HepG2 (cell line): Measurements from ENCODE around the gene APOA1. TPM values are rescaled to one million over a fixed set of nuclear protein-coding genes. Genes with fewer than 3 reads are reported as not detected.
A peak's percentile ranks its signal among the peaks of the same experiment; 100 is the strongest.

Experiments
- AGO1 ChIP-seq: fragments of 200-400 bp; formaldehyde crosslinking; IDR thresholded peaks from 2 replicates; pipeline ENCODE4 v1.6.1; 2017; ENCODE audit warnings: mild to moderate bottlenecking, low read depth, low read length, moderate library complexity; ENCODE audit not compliant: poor library complexity, severe bottlenecking
- E2F2 ChIP-seq: sonication (generic); formaldehyde crosslinking; IDR thresholded peaks from 2 replicates; pipeline ENCODE4 v1.4.0; 2020; ENCODE audit warnings: missing genetic modification reagents, borderline replicate concordance
- PHF5A ChIP-seq: IDR thresholded peaks from one replicate; pipeline ENCODE4 v1.6.1; 2018; ENCODE audit warnings: low read depth, missing genetic modification reagents; ENCODE audit not compliant: unreplicated experiment
- PTBP1 ChIP-seq: fragments of 200-400 bp; formaldehyde crosslinking; IDR thresholded peaks from 2 replicates; pipeline ENCODE4 v1.6.1; 2018; ENCODE audit warnings: low read length, low read depth; ENCODE audit not compliant: poor library complexity, severe bottlenecking
- TMF1 ChIP-seq: sonication (generic); formaldehyde crosslinking; IDR thresholded peaks from 2 replicates; pipeline ENCODE4 v1.8.1; 2022; ENCODE audit warnings: low read depth, missing genetic modification reagents
- ZBTB33 ChIP-seq: sonication (generic); formaldehyde crosslinking; IDR thresholded peaks from 2 replicates; pipeline ENCODE4 v1.4.0; 2020; ENCODE audit warnings: missing genetic modification reagents
- ZBTB34 ChIP-seq: sonication (generic); formaldehyde crosslinking; IDR thresholded peaks from 2 replicates; pipeline ENCODE4 v1.8.0; 2022; ENCODE audit warnings: mild to moderate bottlenecking, missing genetic modification reagents
- ZNF24 ChIP-seq: fragments of 450-650 bp; IDR thresholded peaks from 2 replicates; pipeline ENCODE4 v1.6.1; 2017; ENCODE audit warnings: antibody characterized with exemption, mild to moderate bottlenecking
- ZNF263 ChIP-seq: sonication (generic); formaldehyde crosslinking; IDR thresholded peaks from 2 replicates; pipeline ENCODE4 v1.4.0; 2020; ENCODE audit warnings: missing genetic modification reagents
- ZNF275 ChIP-seq: sonication (generic); formaldehyde crosslinking; IDR thresholded peaks from 2 replicates; pipeline ENCODE4 v1.8.0; 2022; ENCODE audit warnings: missing genetic modification reagents, mild to moderate bottlenecking, inconsistent platforms, borderline replicate concordance
- ZNF407 ChIP-seq: sonication (generic); formaldehyde crosslinking; IDR thresholded peaks from one replicate; pipeline ENCODE4 v1.5.1; 2020; ENCODE audit warnings: mild to moderate bottlenecking, missing genetic modification reagents; ENCODE audit errors: not compliant biosample characterization
- ZSCAN12 ChIP-seq: sonication (generic); formaldehyde crosslinking; IDR thresholded peaks from 2 replicates; pipeline ENCODE4 v1.9.0; 2021; ENCODE audit warnings: mild to moderate bottlenecking, missing genetic modification reagents
- ZSCAN30 ChIP-seq: sonication (generic); formaldehyde crosslinking; IDR thresholded peaks from 2 replicates; pipeline ENCODE4 v1.5.0; 2020; ENCODE audit warnings: mild to moderate bottlenecking, missing genetic modification reagents
- polyA plus RNA-seq, 8 experiments: library from polyadenylated mRNA; depleted of rRNA in 3 of 8; stranded (reverse) in 7 of 8; unstranded in 1 of 8; fragments of >200 nt; fragmentation: Illumina TruSeq in 4 of 8; extraction: Trizol in 4 of 8; gene quantifications; 2 replicates each; pipeline versions ENCODE4 v1.2.1 to v1.2.3, GENCODE V29; 2011 to 2016; ENCODE audit warnings: low read depth in 4 of 8, missing spikeins in 1 of 8, mixed read lengths in 1 of 8; ENCODE audit not compliant: insufficient read depth in 1 of 8
- total RNA-seq, 5 experiments: library from RNA; depleted of rRNA; stranded (reverse); fragments of >200 nt; fragmentation: Illumina TruSeq; extraction: Trizol; gene quantifications; 2 replicates each; pipeline ENCODE4 v1.2.3, GENCODE V29; 2016; ENCODE audit warnings: low read depth in 1 of 5

The APOA1 gene
- total and polyA plus RNA-seq, 2 of the 13 experiments (the other 11 are each of a cell fraction or from before 2014, with no cell fraction given) = 1,973 to 5,485 TPM

- peak; percentile 65 for TF ChIP-seq ZNF407 (CRISPR knock-in tag)
- 0 out of 2 replicates have a peak, but pooled peaks have one; percentile 64 for TF ChIP-seq ZNF275
- TF ChIP-seq ZNF263 = peak; percentile 81
- no peak for TF ChIP-seq PTBP1
- TF ChIP-seq ZBTB34 (CRISPR knock-in tag) = peak; percentile 78; the same call in 1 of the 2 replicates
- TF ChIP-seq E2F2 = peak; percentile 38; the same call in 1 of the 2 replicates
- no peak for TF ChIP-seq PHF5A (CRISPR knock-in tag)
- TF ChIP-seq ZBTB33 (CRISPR knock-in tag) = peak; percentile 70
- TF ChIP-seq ZNF24 = no peak
- TF ChIP-seq ZSCAN30 = no peak
- no peak for TF ChIP-seq AGO1
- TF ChIP-seq TMF1 (CRISPR knock-in tag) = peak; percentile 50
- no peak for TF ChIP-seq ZSCAN12
Observed at GRCh38 chr11:116791002-116791812, 46.2 kb downstream of the APOA1 start (continued).
